B cell (primary cell): ENCODE measurements around the gene TLE6. TPM values are rescaled to one million over a fixed set of nuclear protein-coding genes. Genes with fewer than 3 reads are reported as not detected.

ENCODE experiments used
- ATAC-seq: fragments of 200-7000 bp; cut with Tn5 transposase; one replicate; pipeline ENCODE4 v1.10.0; 2021; ENCODE audit warnings: low read depth, mild to moderate bottlenecking, moderate number of reproducible peaks, moderate library complexity
- CTCF ChIA-PET: fragments of 350-600 bp; sonication (Branson Sonifier 250); formaldehyde crosslinking; loops from one replicate; lab custom pipeline; 2021; ENCODE audit warnings: antibody characterized with exemption, inconsistent platforms; lab: Charles Lee
- POLR2A ChIA-PET: fragments of 350-600 bp; sonication (Branson Sonifier 250); formaldehyde crosslinking; loops from one replicate; lab custom pipeline; 2021; ENCODE audit warnings: antibody characterized with exemption; lab: Charles Lee
- DNase-seq: peaks from one replicate; pipeline ENCODE4 v3.0.0; 2013
- H2AFZ ChIP-seq: 2 replicates; pipeline ENCODE4 v1.6.1; 2012; ENCODE audit warnings: mild to moderate bottlenecking, low read depth, low read length; ENCODE audit not compliant: insufficient read depth, poor library complexity, severe bottlenecking
- H3K27ac ChIP-seq, 2 donors: 1 replicate in 1 of 2; 2 replicates in 1 of 2; pipeline ENCODE4 v1.5.1; 2012 to 2013; ENCODE audit warnings: low read length in 2 of 2, mild to moderate bottlenecking in 2 of 2, moderate library complexity in 1 of 2
- H3K27me3 ChIP-seq, 4 experiments: fragments of 200-600 bp in 1 of 4; sonication (generic) in 1 of 4; replicated peaks in 1 of 4; 1 replicate in 2 of 4; 2 replicates in 2 of 4; pipeline versions ENCODE4 v1.6.1 to v1.7.0; 2013 to 2016; ENCODE audit warnings: low read length in 3 of 4, mild to moderate bottlenecking in 2 of 4, mixed read lengths in 1 of 4, moderate library complexity in 1 of 4; ENCODE audit not compliant: insufficient read depth in 4 of 4, control insufficient read depth in 3 of 4; ENCODE audit errors: control extremely low read depth in 1 of 4
- H3K36me3 ChIP-seq, 2 experiments: replicated peaks in 1 of 2; 1 replicate in 1 of 2; 2 replicates in 1 of 2; pipeline versions ENCODE4 v1.6.1 to v1.7.1; 2013; ENCODE audit warnings: low read length in 1 of 2; ENCODE audit not compliant: insufficient read depth in 2 of 2, control insufficient read depth in 1 of 2; ENCODE audit errors: control extremely low read depth in 1 of 2, extremely low read depth in 1 of 2
- H3K4me1 ChIP-seq, 2 donors: fragments of 200-600 bp in 1 of 2; sonication (generic) in 1 of 2; 1 replicate in 1 of 2; 2 replicates in 1 of 2; pipeline versions ENCODE4 v1.5.1 to v1.6.1; 2013 to 2017; ENCODE audit warnings: low read length in 2 of 2; ENCODE audit not compliant: control insufficient read depth in 2 of 2, insufficient read depth in 2 of 2
- H3K4me2 ChIP-seq: replicated peaks from 2 replicates; pipeline ENCODE3; 2012; ENCODE audit warnings: mild to moderate bottlenecking, low read depth, low read length; ENCODE audit not compliant: poor library complexity, severe bottlenecking
- H3K4me3 ChIP-seq, 5 experiments: fragments of 200-600 bp in 1 of 5; sonication (generic) in 1 of 5; 1 replicate in 3 of 5; 2 replicates in 2 of 5; pipeline versions ENCODE4 v1.5.1 to v1.7.0; 2011 to 2016; ENCODE audit warnings: low read length in 4 of 5, mild to moderate bottlenecking in 4 of 5, low read depth in 2 of 5, control low read depth in 1 of 5, moderate library complexity in 1 of 5; ENCODE audit not compliant: insufficient read depth in 1 of 5; ENCODE audit errors: control extremely low read depth in 1 of 5, extremely low read depth in 1 of 5
- H3K79me2 ChIP-seq: fragments of 200-600 bp; sonication (generic); one replicate; pipeline ENCODE4 v1.6.0; 2016; ENCODE audit warnings: low read length; ENCODE audit not compliant: control insufficient read depth, insufficient read depth
- H3K9ac ChIP-seq: fragments of 200-600 bp; sonication (generic); 2 replicates; pipeline ENCODE4 v1.6.1; 2017; ENCODE audit warnings: mild to moderate bottlenecking, low read length, moderate library complexity
- H3K9me3 ChIP-seq, 3 donors: one replicate each; pipeline versions ENCODE4 v1.6.1 to v1.7.1; 2013; ENCODE audit warnings: low read length in 2 of 3; ENCODE audit not compliant: control insufficient read depth in 2 of 3, insufficient read depth in 1 of 3; ENCODE audit errors: control extremely low read depth in 1 of 3
- H4K20me1 ChIP-seq: 2 replicates; pipeline ENCODE4 v1.6.0; 2012; ENCODE audit warnings: mild to moderate bottlenecking, low read length; ENCODE audit not compliant: insufficient read depth, control insufficient read depth, poor library complexity, severe bottlenecking
- H3K27ac Mint-ChIP-seq: one replicate; pipeline ENCODE4 v1.8.0; 2021; ENCODE audit warnings: mixed read lengths
- H3K27me3 Mint-ChIP-seq: one replicate; pipeline ENCODE4 v1.8.0; 2021; ENCODE audit warnings: mixed read lengths
- H3K4me1 Mint-ChIP-seq: one replicate; pipeline ENCODE4 v1.8.0; 2021; ENCODE audit warnings: mixed read lengths
- H3K4me3 Mint-ChIP-seq: one replicate; pipeline ENCODE4 v1.8.0; 2021; ENCODE audit warnings: mixed read lengths
- H3K9me3 Mint-ChIP-seq: one replicate; pipeline ENCODE4 v1.8.0; 2022; ENCODE audit warnings: mixed read lengths; ENCODE audit not compliant: insufficient read depth
- CTCF ChIP-seq: fragments of 200-600 bp; IDR thresholded peaks from one replicate; pipeline ENCODE4 v1.8.0; 2022; ENCODE audit warnings: antibody characterized with exemption, mild to moderate bottlenecking
- EZH2 ChIP-seq: IDR thresholded peaks from 2 replicates; pipeline ENCODE4 v1.6.1; 2012; ENCODE audit warnings: borderline replicate concordance, low read depth, mild to moderate bottlenecking, moderate library complexity, low read length; ENCODE audit not compliant: insufficient read depth, poor library complexity, severe bottlenecking
- whole genome bisulfite sequencing: methylation state at CpG from one replicate; pipeline ENCODE4 v1.1.5; 2013; ENCODE audit warnings: missing lambda C conversion rate; ENCODE audit not compliant: insufficient coverage; 5-methylcytosine and 5-hydroxymethylcytosine counted together
- intact Hi-C: fragments of 100-400 bp; cut with micrococcal nuclease; formaldehyde crosslinking; loops from one replicate; pipeline ENCODE4 v1.10.0; 2022
- polyA plus RNA-seq: library from polyadenylated mRNA; depleted of rRNA; stranded (reverse); fragments of >200 nt; gene quantifications from 2 replicates; pipeline ENCODE4 v1.2.3, GENCODE V29; 2012
- total RNA-seq, 2 donors: library from RNA; stranded (reverse); fragments of 120-200 nt in 1 of 2; gene quantifications; 1 replicate in 1 of 2; 2 replicates in 1 of 2; pipeline versions ENCODE4 v1.2.3 to v1.2.4, GENCODE V29; 2013 to 2022

The TLE6 gene
- total and polyA plus RNA-seq, 2 donors (not counting 1 experiment from before 2014, with no cell fraction given), result 1.5 to 3.0 TPM

GRCh38 chr19:3033595-3034405 lies 56.4 kb downstream of the TLE6 start:
- no peak overlapping the region for H3K9ac ChIP-seq
- H3K4me1 ChIP-seq, result peaks cover 16 to 25% of the 10 kb centered on the region in 2 donors
- no peaks in the 10 kb centered on the region for H3K36me3 ChIP-seq
- ChIA-PET POLR2A (interaction anchor here (0.6 kb wide), 1 partner anchor 34 kb away, joined by 6 read pairs; no protein-coding TSS in a partner anchor), CTCF (interaction anchor here (4.0 kb wide), 1 partner anchor 27 kb away, joined by 32 read pairs; the partner anchor contains the start of gene TLE5)
- H3K27me3 Mint-ChIP-seq, result peaks cover 21% of the 10 kb centered on the region
- H3K27ac ChIP-seq, result no peak overlapping the region
- H2AFZ ChIP-seq, result no peak overlapping the region
- intact Hi-C loops, result loop anchor here (2.0 kb wide), 1 partner anchor 193 kb away; the partner anchor contains the start of gene ZNF555
- peaks cover 23% of the 10 kb centered on the region for H3K4me1 Mint-ChIP-seq
- H3K27ac Mint-ChIP-seq, result peak overlapping the region; percentile 22
- no peak overlapping the region for H3K4me2 ChIP-seq
- H3K9me3 ChIP-seq, result peaks cover 0 to 3% (median 0%) of the 10 kb centered on the region in 3 donors
- peaks cover 0 to 12% (median 6%) of the 10 kb centered on the region in 4 experiments for H3K27me3 ChIP-seq
- H4K20me1 ChIP-seq, result no peaks in the 10 kb centered on the region
- H3K4me3 ChIP-seq, result no peak overlapping the region
- no peaks in the 10 kb centered on the region for H3K9me3 Mint-ChIP-seq
- ATAC-seq (no peak), DNase-seq (no peak)
- TF ChIP-seq CTCF (no peak), EZH2 (no peak)
- WGBS, result 95% methylated on average over 11 of the region's 11 CpGs
- no peaks in the 10 kb centered on the region for H3K79me2 ChIP-seq
- H3K4me3 Mint-ChIP-seq, result peak overlapping the region; percentile 87

- POLR2A ChIA-PET, result interaction anchor here (0.6 kb wide), 1 partner anchor 28 kb away, joined by 3 read pairs; no protein-coding TSS in a partner anchor
- CTCF ChIA-PET, result interaction anchor here (1.9 to 4.0 kb wide), 3 partner anchors 27 to 73 kb away, joined by 6 to 32 read pairs (median 15); partner anchors contain the start of gene TLE5
- no peak overlapping the region for H3K4me2 ChIP-seq
Measured at GRCh38 chr19:3034406-3034655, 57.0 kb downstream of the TLE6 start.

More at GRCh38 chr19:3034406-3034655, 57.0 kb downstream of the TLE6 start:
- DNase-seq (no peak), ATAC-seq (no peak)
- peaks cover 0 to 3% (median 0%) of the 10 kb centered on the region in 3 donors for H3K9me3 ChIP-seq
- H3K36me3 ChIP-seq, result no peaks in the 10 kb centered on the region
- H3K9me3 Mint-ChIP-seq, result no peaks in the 10 kb centered on the region
- no peak overlapping the region for H3K27ac ChIP-seq
- H3K4me3 Mint-ChIP-seq, result peak overlapping the region; percentile 87
- H3K4me1 ChIP-seq, result peaks cover 16 to 24% of the 10 kb centered on the region in 2 donors
- H3K4me3 ChIP-seq, result no peak overlapping the region
- intact Hi-C loops, result loop anchor here (2.0 kb wide), 1 partner anchor 194 kb away; the partner anchor contains the start of gene ZNF555
- H3K9ac ChIP-seq, result no peak overlapping the region
- H3K27me3 ChIP-seq, result peaks cover 0 to 11% (median 5%) of the 10 kb centered on the region in 4 experiments
- peak overlapping the region; percentile 22 for H3K27ac Mint-ChIP-seq
- H3K27me3 Mint-ChIP-seq, result peaks cover 21% of the 10 kb centered on the region
- no peak overlapping the region for H2AFZ ChIP-seq
- H3K4me1 Mint-ChIP-seq, result peaks cover 25% of the 10 kb centered on the region
- TF ChIP-seq EZH2, result no peak
- no peak for TF ChIP-seq CTCF
- no peaks in the 10 kb centered on the region for H4K20me1 ChIP-seq
- H3K79me2 ChIP-seq, result no peaks in the 10 kb centered on the region
